Fibroblast of lung (primary cell): ENCODE measurements around the gene ZNF618. TPM values are rescaled to one million over a fixed set of nuclear protein-coding genes. Genes with fewer than 3 reads are reported as not detected.
"Not testable (repeated sequence)": the region's sequence is repeated elsewhere in the genome, so short reads cannot be mapped to it uniquely, and the experiment has no call there.

Experiments
- DNase-seq, 2 donors: peaks; one replicate each; pipeline versions ENCODE4 v3.0.0 to v3.0.0-alpha.2; 2010; ENCODE audit warnings: low read depth in 2 of 2
- H2AFZ ChIP-seq: 2 replicates; pipeline ENCODE4 v1.5.1; 2012; ENCODE audit warnings: low read length, control low read depth, inconsistent platforms
- H3K27ac ChIP-seq: 2 replicates; pipeline ENCODE4 v1.5.1; 2011; ENCODE audit warnings: low read length, control low read depth; ENCODE audit not compliant: insufficient read depth
- H3K27me3 ChIP-seq: 2 replicates; pipeline ENCODE4 v1.5.1; 2011; ENCODE audit warnings: mild to moderate bottlenecking, low read length; ENCODE audit not compliant: control insufficient read depth, insufficient read depth
- H3K36me3 ChIP-seq: 2 replicates; pipeline ENCODE4 v1.5.1; 2011; ENCODE audit warnings: low read length; ENCODE audit not compliant: control insufficient read depth, insufficient read depth
- H3K4me1 ChIP-seq: 2 replicates; pipeline ENCODE4 v1.5.1; 2011; ENCODE audit warnings: low read length; ENCODE audit not compliant: control insufficient read depth, insufficient read depth; ENCODE audit errors: extremely low read depth
- H3K4me2 ChIP-seq: 2 replicates; pipeline ENCODE4 v1.5.1; 2011; ENCODE audit warnings: low read length, control low read depth; ENCODE audit not compliant: insufficient read depth; ENCODE audit errors: extremely low read depth
- H3K4me3 ChIP-seq, 4 experiments: fragments of 200-600 bp in 1 of 4; sonication (generic) in 1 of 4; replicated peaks in 1 of 4; 2 replicates each; pipeline ENCODE4 v1.5.1; 2011 to 2016; ENCODE audit warnings: low read length in 4 of 4, low read depth in 3 of 4, mild to moderate bottlenecking in 3 of 4, control low read depth in 2 of 4, inconsistent platforms in 1 of 4, mixed read lengths in 1 of 4; ENCODE audit not compliant: insufficient read depth in 1 of 4; ENCODE audit errors: control extremely low read depth in 1 of 4
- H3K79me2 ChIP-seq: 2 replicates; pipeline ENCODE4 v1.5.1; 2012; ENCODE audit warnings: mild to moderate bottlenecking, low read length, inconsistent platforms; ENCODE audit not compliant: control insufficient read depth, insufficient read depth
- H3K9ac ChIP-seq: 2 replicates; pipeline ENCODE4 v1.5.1; 2011; ENCODE audit warnings: mild to moderate bottlenecking, low read length, control low read depth; ENCODE audit not compliant: insufficient read depth
- H3K9me3 ChIP-seq: 2 replicates; pipeline ENCODE4 v1.5.1; 2012; ENCODE audit warnings: low read depth, low read length; ENCODE audit not compliant: control insufficient read depth, insufficient read depth
- H4K20me1 ChIP-seq: 2 replicates; pipeline ENCODE4 v1.5.1; 2011; ENCODE audit warnings: low read length; ENCODE audit not compliant: control insufficient read depth, insufficient read depth; ENCODE audit errors: extremely low read depth
- CTCF ChIP-seq, 2 donors: IDR thresholded peaks in 1 of 2; conservative IDR thresholded peaks in 1 of 2; 1 replicate in 1 of 2; 2 replicates in 1 of 2; pipeline ENCODE4 v1.5.1; 2011 to 2012; ENCODE audit warnings: low read length in 2 of 2, control low read depth in 1 of 2, inconsistent platforms in 1 of 2, low read depth in 1 of 2, mild to moderate bottlenecking in 1 of 2
- EZH2 ChIP-seq: IDR thresholded peaks from 2 replicates; pipeline ENCODE4 v1.5.1; 2012; ENCODE audit warnings: low read length, control low read depth, mild to moderate bottlenecking; ENCODE audit errors: missing control alignments
- polyA plus RNA-seq, 2 donors: library from polyadenylated mRNA; depleted of rRNA in 1 of 2; stranded (reverse) in 1 of 2; unstranded in 1 of 2; fragments of >200 nt; gene quantifications; 2 replicates each; pipeline ENCODE4 v1.2.1, GENCODE V29; 2011 to 2012; ENCODE audit warnings: missing spikeins in 1 of 2
- total RNA-seq: library from RNA; depleted of rRNA; stranded (reverse); fragments of >200 nt; gene quantifications from 2 replicates; pipeline ENCODE4 v1.2.1, GENCODE V29; 2014

ZNF618 gene
- total and polyA plus RNA-seq, 2 donors (not counting 1 experiment from before 2014, with no cell fraction given), result 6.6 to 8.6 TPM

DNA sequence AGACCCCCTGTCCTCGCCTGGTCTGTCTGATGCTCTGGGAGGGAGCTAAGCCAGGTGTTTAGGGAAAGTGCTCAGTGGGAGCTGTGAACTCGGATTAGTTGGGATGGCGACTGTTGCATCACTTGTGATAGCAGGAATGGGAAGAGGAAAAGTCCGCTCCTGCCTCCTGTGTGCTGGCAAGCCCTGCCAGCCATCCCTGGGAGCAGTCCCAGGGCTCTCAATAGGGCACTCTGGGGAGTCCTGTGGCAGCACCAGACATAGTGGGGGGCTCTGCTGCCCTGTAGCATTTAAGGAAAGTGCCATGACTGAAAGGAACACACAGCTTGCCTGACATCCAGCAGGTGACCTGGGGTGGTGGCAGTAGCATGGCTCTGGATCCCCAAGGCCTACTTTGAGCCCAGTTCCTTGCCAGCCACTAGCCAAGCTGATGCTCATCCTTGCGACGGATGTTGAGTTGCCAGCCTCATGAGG lies 120.5 kb downstream of the ZNF618 start:
- Histone ChIP-seq H3K36me3 (peaks cover 2% of the 10 kb centered on the region), H3K9me3 (no peaks in the 10 kb centered on the region), H2AFZ (no peak overlapping the region), H3K4me2 (no peak overlapping the region), H3K27ac (no peak overlapping the region), H3K4me3 (no peak overlapping the region), H4K20me1 (no peaks in the 10 kb centered on the region), H3K4me1 (peaks cover 8% of the 10 kb centered on the region), H3K27me3 (no peaks in the 10 kb centered on the region), H3K9ac (no peak overlapping the region), H3K79me2 (no peaks in the 10 kb centered on the region)
- TF ChIP-seq EZH2 (no peak), CTCF (conservative IDR thresholded peaks at IDR 0.05 in 1 of 2, IDR thresholded peaks at IDR 0.05 in 1 of 2; ENCODE audit: low read depth in 1 of 2, low read length in 2 of 2) (no peak)
- no peak for DNase-seq

DNA sequence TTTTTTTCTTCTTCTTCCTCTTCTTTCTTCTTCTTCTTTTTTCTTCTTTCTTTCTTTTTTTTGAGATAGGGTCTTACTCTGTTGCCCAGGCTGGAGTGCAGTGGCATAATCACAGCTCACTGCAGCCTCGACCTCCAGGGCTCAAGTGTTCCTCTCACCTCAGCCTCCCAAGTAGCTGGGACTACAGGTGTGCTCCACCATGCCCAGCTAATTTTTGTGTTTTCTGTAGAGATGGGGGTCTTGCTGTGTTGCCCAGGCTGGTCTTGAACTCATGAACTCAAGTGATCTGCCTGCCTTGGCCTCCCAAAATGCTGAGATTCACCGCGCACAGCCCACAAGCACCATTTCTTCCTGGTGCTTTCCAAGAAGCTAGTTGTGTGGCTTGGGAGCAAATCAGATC lies 121.0 kb downstream of the ZNF618 start:
- DNase-seq, H2AFZ ChIP-seq, H3K27me3 ChIP-seq, H3K9me3 ChIP-seq, H3K4me3 ChIP-seq, H3K79me2 ChIP-seq, H3K4me2 ChIP-seq, H3K9ac ChIP-seq, H3K36me3 ChIP-seq, H4K20me1 ChIP-seq, H3K4me1 ChIP-seq, H3K27ac ChIP-seq: not testable (repeated sequence)

DNA sequence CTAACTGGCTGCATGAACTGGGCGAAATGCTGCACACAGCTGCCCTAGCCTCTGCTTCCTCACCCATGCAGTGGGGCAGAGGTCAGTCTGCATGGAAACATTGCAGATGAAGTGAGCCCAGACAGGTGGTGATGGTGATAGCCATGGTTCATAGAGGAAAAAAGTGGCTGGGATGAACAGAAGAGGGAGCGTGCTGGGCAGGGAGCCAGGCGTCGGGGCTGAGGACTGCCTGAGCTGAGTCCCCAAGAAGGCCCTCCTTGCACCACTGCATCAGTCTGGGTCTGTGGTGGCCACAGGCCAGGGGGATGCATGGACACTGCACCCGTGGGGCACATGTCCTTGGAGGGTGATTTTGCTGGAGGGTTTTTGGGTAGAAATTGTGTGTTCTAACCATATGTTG lies 121.5 kb downstream of the ZNF618 start:
- Histone ChIP-seq H3K27me3 (no peaks in the 10 kb centered on the region), H3K4me2 (no peak overlapping the region), H3K79me2 (no peaks in the 10 kb centered on the region), H3K36me3 (peaks cover 5% of the 10 kb centered on the region), H3K9ac (no peak overlapping the region), H4K20me1 (no peaks in the 10 kb centered on the region), H3K27ac (no peak overlapping the region), H3K4me3 (no peak overlapping the region), H3K4me1 (peaks cover 8% of the 10 kb centered on the region), H3K9me3 (no peaks in the 10 kb centered on the region), H2AFZ (no peak overlapping the region)
- no peak for DNase-seq
- TF ChIP-seq CTCF (conservative IDR thresholded peaks at IDR 0.05 in 1 of 2, IDR thresholded peaks at IDR 0.05 in 1 of 2; ENCODE audit: low read depth in 1 of 2, low read length in 2 of 2) (no peak), EZH2 (no peak)
